H1 (cell line): Measurements from ENCODE around the gene SIAH3. TPM values are rescaled to one million over a fixed set of nuclear protein-coding genes. Genes with fewer than 3 reads are reported as not detected.

Experiments
- CTCF ChIA-PET: fragments of 300-600 bp; sonication (Branson Sonifier 250); formaldehyde crosslinking; loops from one replicate; lab custom pipeline; 2021; ENCODE audit not compliant: partially characterized antibody; lab: Charles Lee
- POLR2A ChIA-PET: fragments of 300-600 bp; sonication (Branson Sonifier 250); formaldehyde crosslinking; loops from one replicate; lab custom pipeline; 2021; ENCODE audit warnings: inconsistent platforms; ENCODE audit not compliant: partially characterized antibody; lab: Charles Lee
- DNase-seq, 2 experiments: peaks; one replicate each; pipeline versions ENCODE4 v3.0.0 to v3.0.0-alpha.2; 2010 to 2022; ENCODE audit warnings: low spot score in 2 of 2, low read depth in 1 of 2, mixed read lengths in 1 of 2
- FAIRE-seq: peaks from 2 replicates; lab custom pipeline; 2011; peaks lifted over from hg19 to GRCh38; lab: Jason Lieb, UNC
- H2AFZ ChIP-seq: 2 replicates; pipeline ENCODE4 v1.8.1; 2012; ENCODE audit warnings: low read length, inconsistent platforms
- H2AK5ac ChIP-seq: 2 replicates; pipeline ENCODE4 v1.6.1; 2013; ENCODE audit warnings: low read depth, low read length
- H2BK120ac ChIP-seq: replicated peaks from 2 replicates; pipeline ENCODE3; 2013; ENCODE audit warnings: low read depth, low read length, inconsistent platforms
- H2BK12ac ChIP-seq: 2 replicates; pipeline ENCODE4 v1.6.1; 2013; ENCODE audit warnings: low read depth, low read length
- H2BK15ac ChIP-seq: 2 replicates; pipeline ENCODE4 v1.6.1; 2013; ENCODE audit warnings: low read length
- H2BK20ac ChIP-seq: 2 replicates; pipeline ENCODE4 v1.6.1; 2013; ENCODE audit warnings: low read length
- H2BK5ac ChIP-seq: 2 replicates; pipeline ENCODE4 v1.6.1; 2013; ENCODE audit warnings: low read depth, low read length
- H3K14ac ChIP-seq: 2 replicates; pipeline ENCODE4 v1.6.1; 2013; ENCODE audit warnings: inconsistent platforms; ENCODE audit not compliant: insufficient read length
- H3K18ac ChIP-seq: 2 replicates; pipeline ENCODE4 v1.6.1; 2013; ENCODE audit warnings: low read length; ENCODE audit errors: extremely low read depth
- H3K23ac ChIP-seq: 2 replicates; pipeline ENCODE4 v1.6.1; 2013; ENCODE audit warnings: inconsistent platforms; ENCODE audit not compliant: insufficient read length
- H3K23me2 ChIP-seq: 2 replicates; pipeline ENCODE4 v1.6.1; 2013; ENCODE audit warnings: low read depth, low read length
- H3K27ac ChIP-seq: 2 replicates; pipeline ENCODE4 v1.6.1; 2011; ENCODE audit warnings: low read depth, low read length, inconsistent platforms
- H3K27me3 ChIP-seq, 4 experiments: replicated peaks in 1 of 4; 1 replicate in 1 of 4; 2 replicates in 3 of 4; pipeline versions ENCODE4 v1.6.1 to v1.8.1; 2011 to 2013; ENCODE audit warnings: low read length in 3 of 4, mild to moderate bottlenecking in 3 of 4, inconsistent platforms in 2 of 4, mixed read lengths in 2 of 4, moderate library complexity in 1 of 4; ENCODE audit not compliant: control insufficient read depth in 3 of 4, insufficient read depth in 3 of 4; ENCODE audit errors: extremely low read depth in 1 of 4
- H3K36me3 ChIP-seq, 4 experiments: 2 replicates each; pipeline versions ENCODE4 v1.6.1 to v1.8.1; 2011 to 2013; ENCODE audit warnings: mild to moderate bottlenecking in 4 of 4, low read length in 3 of 4, moderate library complexity in 2 of 4, control low read depth in 1 of 4, inconsistent platforms in 1 of 4; ENCODE audit not compliant: insufficient read depth in 4 of 4, control insufficient read depth in 2 of 4
- H3K4ac ChIP-seq: replicated peaks from 2 replicates; pipeline ENCODE3; 2013; ENCODE audit warnings: low read length, low read depth, mixed read lengths, inconsistent platforms; ENCODE audit not compliant: insufficient read length
- H3K4me1 ChIP-seq, 4 experiments: replicated peaks in 1 of 4; 1 replicate in 1 of 4; 2 replicates in 3 of 4; pipeline versions ENCODE4 v1.6.1 to v1.8.1; 2011 to 2013; ENCODE audit warnings: low read length in 3 of 4, inconsistent platforms in 2 of 4, mixed read lengths in 1 of 4; ENCODE audit not compliant: insufficient read depth in 4 of 4, control insufficient read depth in 3 of 4
- H3K4me2 ChIP-seq, 2 experiments: 2 replicates each; pipeline versions ENCODE4 v1.6.1 to v1.8.1; 2011 to 2013; ENCODE audit warnings: low read depth in 2 of 2, low read length in 2 of 2, control low read depth in 1 of 2, inconsistent platforms in 1 of 2, mild to moderate bottlenecking in 1 of 2; ENCODE audit not compliant: insufficient read depth in 1 of 2
- H3K4me3 ChIP-seq, 4 experiments: fragments of 200-600, 300-600 bp in 1 of 4; sonication (generic), shearing (Covaris generic), sonication (Bioruptor Twin) in 1 of 4; 2 replicates each; pipeline versions ENCODE4 v1.5.1 to v1.8.1; 2011 to 2016; ENCODE audit warnings: low read length in 4 of 4, low read depth in 3 of 4, control low read depth in 2 of 4, inconsistent platforms in 2 of 4, mild to moderate bottlenecking in 2 of 4, mixed read lengths in 1 of 4, moderate library complexity in 1 of 4; ENCODE audit not compliant: insufficient read depth in 2 of 4; ENCODE audit errors: extremely low read depth in 1 of 4
- H3K56ac ChIP-seq: replicated peaks from 2 replicates; pipeline ENCODE3; 2013; ENCODE audit warnings: low read depth, mild to moderate bottlenecking, mixed read lengths, low read length, inconsistent platforms; ENCODE audit not compliant: insufficient read length
- H3K79me1 ChIP-seq: 2 replicates; pipeline ENCODE4 v1.6.1; 2013; ENCODE audit warnings: low read depth, low read length, control low read depth
- H3K79me2 ChIP-seq, 2 experiments: 2 replicates each; pipeline versions ENCODE4 v1.6.1 to v1.8.1; 2012 to 2013; ENCODE audit warnings: low read length in 2 of 2, mild to moderate bottlenecking in 2 of 2, inconsistent platforms in 1 of 2; ENCODE audit not compliant: insufficient read depth in 2 of 2, control insufficient read depth in 1 of 2
- H3K9ac ChIP-seq, 4 experiments: replicated peaks in 1 of 4; 1 replicate in 1 of 4; 2 replicates in 3 of 4; pipeline versions ENCODE4 v1.6.1 to v1.8.1; 2011 to 2013; ENCODE audit warnings: low read depth in 3 of 4, low read length in 3 of 4, control low read depth in 2 of 4, mild to moderate bottlenecking in 2 of 4, moderate library complexity in 2 of 4, inconsistent platforms in 1 of 4; ENCODE audit errors: extremely low read depth in 1 of 4
- H3K9me3 ChIP-seq, 2 experiments: 2 replicates each; pipeline versions ENCODE4 v1.6.1 to v1.8.1; 2012 to 2013; ENCODE audit warnings: mild to moderate bottlenecking in 2 of 2, moderate library complexity in 2 of 2, control low read depth in 1 of 2, inconsistent platforms in 1 of 2, low read depth in 1 of 2, low read length in 1 of 2, mixed read lengths in 1 of 2; ENCODE audit not compliant: insufficient read depth in 2 of 2
- H4K20me1 ChIP-seq, 2 experiments: replicated peaks in 1 of 2; 2 replicates each; pipeline versions ENCODE3 to v1.8.1; 2011 to 2013; ENCODE audit warnings: inconsistent platforms in 2 of 2, low read length in 2 of 2, mild to moderate bottlenecking in 1 of 2; ENCODE audit not compliant: insufficient read depth in 2 of 2, control insufficient read depth in 1 of 2
- H4K5ac ChIP-seq: 2 replicates; pipeline ENCODE4 v1.6.1; 2013; ENCODE audit warnings: low read length, low read depth, mixed read lengths, inconsistent platforms; ENCODE audit not compliant: insufficient read length
- H4K8ac ChIP-seq: 2 replicates; pipeline ENCODE4 v1.8.0; 2013; ENCODE audit warnings: mild to moderate bottlenecking, moderate library complexity, low read length, inconsistent platforms; ENCODE audit not compliant: insufficient read depth; ENCODE audit errors: extremely low read depth
- H4K91ac ChIP-seq: replicated peaks from 2 replicates; pipeline ENCODE3; 2013; ENCODE audit warnings: low read length, mixed read lengths, inconsistent platforms; ENCODE audit not compliant: insufficient read length
- WGBS, 2 experiments: shearing (Covaris generic) in 1 of 2; methylation state at CpG; one replicate each; pipeline versions ENCODE4 v1.1.6 to v1.1.7; 2013 to 2015; ENCODE audit warnings: low lambda C conversion rate in 2 of 2, mixed read lengths in 2 of 2, inconsistent platforms in 1 of 2, low coverage in 1 of 2, missing lambda C conversion rate in 1 of 2; ENCODE audit not compliant: insufficient replicate concordance in 2 of 2, insufficient coverage in 1 of 2, insufficient read length in 1 of 2; ENCODE audit errors: extremely low coverage in 1 of 2, missing lambda C conversion rate in 1 of 2; 5-methylcytosine and 5-hydroxymethylcytosine counted together
- polyA plus RNA-seq, 7 experiments: library from polyadenylated mRNA; depleted of rRNA in 3 of 7; stranded (reverse) in 5 of 7; unstranded in 2 of 7; fragments of >200 nt in 5 of 7; fragments of 200-250 nt in 2 of 7; gene quantifications; 1 replicate in 5 of 7; 2 replicates in 1 of 7; 4 replicates in 1 of 7; pipeline versions ENCODE4 v1.2.1 to v1.2.3, GENCODE V29; 2011 to 2013; ENCODE audit warnings: missing spikeins in 2 of 7, mixed read lengths in 2 of 7
- total RNA-seq: library from RNA; stranded (reverse); fragmentation: NEBNext Ultra II Directional; extraction: Animal tissue kit (Norgen Biotek cat#: 25700); gene quantifications from 2 replicates; pipeline ENCODE4 v1.2.1, GENCODE V29; 2021
- TF ChIP-seq, protein P1 (sequence below): IDR thresholded peaks from 2 replicates; pipeline ENCODE4 v1.6.1; 2011; ENCODE audit warnings: low read length, improper control_type of control experiment

SIAH3 gene
- total and polyA plus RNA-seq, 2 of the 8 experiments (the other 6 are each of a cell fraction or from before 2014, with no cell fraction given): 0.15 to 0.17 TPM

DNA sequence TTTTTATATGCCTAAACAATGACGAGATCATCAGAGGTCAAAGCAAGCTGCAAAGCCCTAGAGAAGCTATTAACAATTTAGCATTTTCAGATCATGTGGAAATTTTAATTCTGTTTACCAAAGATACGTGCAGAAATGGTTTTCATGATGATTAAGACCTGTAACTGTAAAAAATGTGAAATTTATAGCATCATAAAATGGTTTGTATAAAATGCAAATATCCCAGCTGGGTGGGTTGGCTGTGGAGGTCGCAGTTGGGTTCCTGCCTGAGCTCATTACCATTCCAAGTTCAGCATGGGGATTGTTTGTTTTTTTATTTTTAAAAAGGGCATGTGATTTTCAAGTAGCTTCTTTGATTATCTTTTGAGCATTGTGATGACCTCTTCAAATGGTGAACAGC lies 47.9 kb upstream of the SIAH3 start:
- H3K4me2 ChIP-seq: no peak overlapping the region
- DNase-seq (no peak), FAIRE-seq (no peak)
- H4K20me1 ChIP-seq: no peaks in the 10 kb centered on the region
- no peak overlapping the region for H2BK120ac ChIP-seq
- H4K8ac ChIP-seq: no peak overlapping the region
- H3K23me2 ChIP-seq: no peaks in the 10 kb centered on the region; the same call in 1 of the 2 replicates
- no peaks in the 10 kb centered on the region for H3K9me3 ChIP-seq
- H3K4me3 ChIP-seq: no peak overlapping the region
- no peak overlapping the region for H3K14ac ChIP-seq
- H4K5ac ChIP-seq: no peak overlapping the region
- H3K9ac ChIP-seq: no peak overlapping the region
- H2AFZ ChIP-seq: no peak overlapping the region
- no peak overlapping the region for H4K91ac ChIP-seq
- H3K23ac ChIP-seq: no peak overlapping the region
- no peaks in the 10 kb centered on the region for H3K27me3 ChIP-seq
- no peak overlapping the region for H3K56ac ChIP-seq
- no peaks in the 10 kb centered on the region for H3K79me1 ChIP-seq
- no peak overlapping the region for H3K18ac ChIP-seq
- no peaks in the 10 kb centered on the region for H3K36me3 ChIP-seq
- no peak overlapping the region for H3K27ac ChIP-seq
- H3K79me2 ChIP-seq: no peaks in the 10 kb centered on the region
- WGBS, 2 experiments: 81% methylated on average over 3 of the region's 3 CpGs; no CpG with 5 or more reads in 1 of the 2 experiments
- POLR2A ChIA-PET: no interaction called here
- no peaks in the 10 kb centered on the region for H3K4me1 ChIP-seq
- H2BK12ac ChIP-seq: no peak overlapping the region
- H3K4ac ChIP-seq: no peak overlapping the region
- no peak overlapping the region for H2BK20ac ChIP-seq
- H2BK5ac ChIP-seq: no peak overlapping the region
- no peak overlapping the region for H2BK15ac ChIP-seq
- CTCF ChIA-PET: interaction anchor here (0.6 to 1.4 kb wide), 3 partner anchors 12 to 91 kb away, joined by 3 read pairs; no protein-coding TSS in a partner anchor
- no peak overlapping the region for H2AK5ac ChIP-seq
- TF ChIP-seq, protein P1, sequence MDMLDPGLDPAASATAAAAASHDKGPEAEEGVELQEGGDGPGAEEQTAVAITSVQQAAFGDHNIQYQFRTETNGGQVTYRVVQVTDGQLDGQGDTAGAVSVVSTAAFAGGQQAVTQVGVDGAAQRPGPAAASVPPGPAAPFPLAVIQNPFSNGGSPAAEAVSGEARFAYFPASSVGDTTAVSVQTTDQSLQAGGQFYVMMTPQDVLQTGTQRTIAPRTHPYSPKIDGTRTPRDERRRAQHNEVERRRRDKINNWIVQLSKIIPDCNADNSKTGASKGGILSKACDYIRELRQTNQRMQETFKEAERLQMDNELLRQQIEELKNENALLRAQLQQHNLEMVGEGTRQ: no peak
